Activated T-cell treated with anti-CD3 and anti-CD28 coated beads for 4 hours (primary cell): Measurements from ENCODE around the gene ZNF335.
"Not testable (repeated sequence)": the region's sequence is repeated elsewhere in the genome, so short reads cannot be mapped to it uniquely, and the experiment has no call there.

ENCODE experiments used
- DNase-seq: peaks from one replicate; pipeline ENCODE4 v3.0.0-alpha.2; 2020

Gene ZNF335

DNA sequence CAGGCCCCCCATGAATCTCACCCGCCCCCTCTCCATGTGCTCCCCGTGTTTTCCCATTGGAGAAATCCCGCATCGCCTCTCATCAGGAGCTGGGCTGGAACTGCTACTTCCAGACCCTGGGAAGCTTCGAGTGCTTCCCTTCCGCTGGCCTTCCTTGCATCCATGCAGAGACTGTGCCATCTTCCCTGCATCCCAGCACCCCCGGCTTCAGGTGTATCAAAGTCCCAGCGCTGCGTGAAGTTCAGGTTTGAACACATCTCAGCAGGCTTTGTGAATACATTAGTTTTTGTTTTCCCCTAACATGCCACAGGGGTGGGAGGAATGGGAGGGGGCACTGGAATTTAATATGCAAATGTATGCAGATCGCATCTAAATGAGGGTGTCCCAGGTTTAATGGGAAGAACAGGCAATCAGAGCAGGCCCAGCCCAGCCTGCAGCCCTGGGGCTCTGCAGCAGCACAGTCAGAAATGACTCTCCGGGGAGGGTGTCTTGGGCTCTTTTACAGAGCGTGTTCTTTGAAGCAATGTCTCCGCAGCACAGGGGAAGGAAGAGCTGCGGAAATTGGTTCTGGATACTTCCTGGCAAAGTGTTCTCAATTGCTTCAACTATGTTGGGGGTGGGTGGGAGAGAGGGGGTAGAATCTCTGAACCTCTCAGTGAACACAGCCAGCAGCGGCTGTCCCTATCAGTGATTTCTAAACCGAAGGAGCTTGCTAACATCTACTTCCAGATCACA is 28.4 kb upstream of the ZNF335 start:
- no peak for DNase-seq

DNA sequence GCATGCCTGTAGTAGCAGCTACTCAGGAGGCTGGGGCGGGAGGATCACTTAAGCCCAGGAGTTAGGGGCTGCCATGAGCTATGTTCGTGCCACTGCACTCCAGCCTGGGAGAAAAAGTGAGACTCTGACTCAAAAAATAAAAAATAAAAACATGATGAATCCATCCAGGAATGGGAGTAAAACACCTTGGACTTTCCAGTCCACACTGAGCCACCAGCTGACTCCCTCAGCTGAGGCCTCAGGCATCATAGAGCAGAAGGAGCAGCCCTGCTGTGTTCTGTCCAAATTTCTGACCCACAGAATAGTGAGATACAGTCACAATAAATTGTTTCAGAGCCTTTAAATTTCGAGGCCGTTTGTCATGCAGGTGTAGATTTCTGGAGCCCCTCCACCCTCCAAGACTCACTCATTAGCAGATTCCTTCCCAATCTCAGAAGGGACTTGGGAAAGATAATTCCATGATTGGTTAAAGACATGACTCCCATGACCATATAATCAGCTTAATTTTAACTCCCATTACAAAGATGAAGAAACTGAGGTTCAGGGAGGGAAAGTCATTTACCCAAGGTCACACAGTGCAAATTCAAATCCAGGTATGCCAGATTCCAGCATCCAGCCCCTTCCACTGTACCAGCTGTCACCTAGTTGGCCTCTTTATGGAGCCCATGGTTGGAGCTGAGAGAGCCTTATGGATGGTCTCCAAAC is 27.7 kb upstream of the ZNF335 start:
- no peak for DNase-seq

DNA sequence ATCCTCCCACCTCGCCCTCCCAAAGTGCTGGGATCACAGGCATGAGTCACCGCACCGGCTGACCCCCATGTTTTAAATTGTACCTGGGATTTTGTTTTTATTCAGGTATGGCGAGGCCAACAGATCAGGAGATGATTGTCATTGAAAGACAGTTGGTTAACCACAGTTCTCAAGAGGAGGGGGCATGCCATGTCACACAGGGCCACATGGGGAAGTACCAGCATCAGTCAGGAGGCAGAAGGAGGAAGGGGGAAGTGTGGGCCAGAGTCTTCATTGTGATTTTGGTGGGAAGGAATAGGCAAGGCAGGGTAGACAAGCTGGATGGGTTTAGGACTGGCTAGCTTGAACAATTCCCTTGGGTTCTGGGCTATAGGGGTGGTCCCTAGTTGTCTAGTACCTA is 26.8 kb upstream of the ZNF335 start:
- no peak for DNase-seq

DNA sequence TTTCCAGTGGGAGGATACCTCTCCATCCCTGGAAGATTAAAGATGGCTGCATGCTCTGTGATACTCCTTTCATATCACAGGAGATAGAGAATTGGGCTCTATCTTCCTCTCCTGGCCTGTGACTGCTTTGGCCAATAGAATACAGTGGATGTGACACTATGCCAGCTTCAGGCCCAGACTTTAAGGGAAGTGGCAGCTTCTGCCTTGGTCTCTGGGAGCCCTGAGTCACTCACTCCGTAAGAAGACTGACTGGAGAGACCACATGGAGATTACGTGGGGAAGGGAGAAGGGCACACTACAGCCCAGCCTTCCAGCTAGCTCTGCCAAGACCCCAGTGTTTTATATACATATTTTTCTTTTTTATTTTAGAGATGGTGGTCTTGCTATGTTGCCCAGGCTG is 26.3 kb upstream of the ZNF335 start:
- no peak for DNase-seq

DNA sequence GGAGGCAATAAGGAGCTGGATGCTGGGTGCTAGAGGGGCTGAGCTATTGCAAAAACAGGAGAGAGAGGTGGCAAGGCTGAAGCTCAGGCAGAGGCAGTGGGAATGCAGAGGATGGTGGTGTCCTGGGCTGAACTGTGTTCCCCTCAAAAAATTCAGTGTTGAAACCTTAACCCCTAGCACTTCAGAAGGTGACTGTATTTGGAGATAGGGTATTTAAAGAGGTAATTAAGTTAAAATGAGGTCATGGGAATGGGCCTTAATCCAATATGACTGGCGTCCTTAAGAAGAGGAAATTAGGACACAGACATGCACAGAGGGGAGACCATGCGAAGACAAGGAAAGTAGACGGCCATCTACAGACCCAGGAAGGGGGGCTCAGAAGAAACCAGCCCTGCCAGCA is 25.2 kb upstream of the ZNF335 start:
- DNase-seq: no peak

DNA sequence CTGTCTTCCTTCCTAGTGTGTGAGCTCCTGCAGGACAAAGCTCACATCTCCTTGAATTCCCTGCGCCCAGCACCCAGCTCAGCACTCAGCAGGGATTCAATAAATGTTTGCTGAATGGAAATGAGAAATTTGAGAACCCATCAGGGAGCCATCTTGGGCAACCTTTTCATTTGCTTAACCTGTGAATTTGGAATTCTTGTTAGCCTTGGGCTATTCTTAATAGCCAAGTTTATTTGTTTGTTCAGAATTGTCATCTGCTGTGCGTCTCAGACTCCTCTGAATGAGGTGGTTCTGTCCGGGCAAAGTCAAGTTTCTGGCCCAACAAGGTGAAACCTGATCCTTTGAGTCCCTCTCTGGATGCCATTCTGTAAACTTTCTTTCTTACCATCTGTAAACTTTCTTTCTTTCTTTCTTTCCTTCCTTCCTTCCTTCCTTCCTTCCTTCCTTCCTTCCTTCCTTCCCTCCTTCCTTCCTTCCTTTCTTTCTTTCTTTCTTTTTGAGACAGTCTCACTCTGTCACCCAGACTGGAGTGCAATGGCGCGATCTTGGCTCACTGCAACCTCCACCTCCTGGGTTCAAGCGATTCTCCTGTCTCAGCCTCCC is 23.6 kb upstream of the ZNF335 start:
- not testable (repeated sequence) for DNase-seq

DNA sequence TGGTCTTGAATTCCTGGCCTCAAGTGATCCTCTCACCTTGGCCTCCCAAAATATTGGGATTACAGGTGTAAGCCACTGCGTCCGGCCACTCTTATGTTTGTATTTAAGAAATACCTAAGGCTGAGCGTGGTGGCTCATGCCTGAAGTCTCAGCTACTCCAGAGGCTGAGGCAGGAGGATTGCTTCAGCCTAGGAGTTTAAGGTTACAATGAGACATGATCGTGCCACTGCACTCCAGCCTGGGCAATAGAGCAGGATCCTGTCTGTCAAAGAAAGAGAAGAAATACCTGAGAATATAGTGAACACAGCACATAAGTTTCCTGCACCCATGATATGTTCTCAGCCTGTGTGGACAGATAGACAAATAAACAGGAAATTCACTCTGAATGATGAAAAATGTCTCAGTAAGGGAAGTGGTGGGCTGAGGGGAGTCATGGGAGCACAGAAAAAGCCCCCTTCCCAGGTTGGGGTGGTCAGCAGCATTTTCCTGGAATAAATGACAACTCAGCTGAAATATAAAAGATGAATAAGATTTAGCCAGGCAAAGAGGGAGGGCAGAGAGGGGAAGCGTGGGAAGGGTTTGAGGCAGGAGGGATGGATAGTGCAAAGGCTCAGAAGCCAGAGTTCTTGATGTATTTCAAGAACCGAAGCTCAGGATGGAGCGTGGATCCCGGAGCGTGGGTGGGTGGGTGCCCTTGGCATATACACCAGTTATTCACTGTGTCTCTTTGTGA is 22.9 kb upstream of the ZNF335 start:
- no peak for DNase-seq

DNA sequence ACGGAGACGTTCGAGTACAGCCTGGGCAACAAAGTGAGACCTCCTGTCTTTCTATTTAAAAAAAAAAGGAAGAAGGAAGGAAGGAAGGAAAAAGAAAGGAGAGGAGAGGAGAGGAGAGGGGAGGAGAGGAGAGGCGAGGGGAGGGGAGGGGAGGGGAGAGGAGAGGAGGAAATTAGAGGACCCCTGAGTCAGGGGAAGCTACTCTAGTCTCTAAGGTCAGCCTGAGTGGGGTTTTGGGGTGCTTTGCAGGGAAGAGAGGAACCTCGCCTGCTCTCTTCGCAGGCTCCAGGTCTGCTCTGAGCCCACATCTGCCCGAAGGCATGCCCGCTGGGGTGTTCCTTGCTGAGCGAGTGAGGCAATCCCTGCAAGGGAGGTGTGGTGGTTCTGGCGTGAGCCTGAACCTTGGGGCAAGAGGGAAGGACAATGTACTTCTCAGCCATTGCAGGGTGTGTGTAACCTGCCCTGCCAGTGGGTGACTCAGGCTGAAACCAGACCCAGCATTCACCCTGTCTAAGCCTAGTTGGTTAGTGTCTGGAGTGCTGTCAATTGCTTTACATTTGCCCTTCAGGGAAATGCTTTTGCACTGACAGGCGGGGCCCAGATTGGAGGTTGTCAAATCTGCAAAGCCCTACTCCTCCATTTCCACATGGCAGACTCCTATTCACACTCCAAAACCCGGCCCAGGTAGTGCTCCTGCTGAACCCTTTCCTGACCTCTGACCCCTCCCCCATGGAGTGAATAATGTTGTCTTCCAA is 21.4 kb upstream of the ZNF335 start:
- DNase-seq: no peak

DNA sequence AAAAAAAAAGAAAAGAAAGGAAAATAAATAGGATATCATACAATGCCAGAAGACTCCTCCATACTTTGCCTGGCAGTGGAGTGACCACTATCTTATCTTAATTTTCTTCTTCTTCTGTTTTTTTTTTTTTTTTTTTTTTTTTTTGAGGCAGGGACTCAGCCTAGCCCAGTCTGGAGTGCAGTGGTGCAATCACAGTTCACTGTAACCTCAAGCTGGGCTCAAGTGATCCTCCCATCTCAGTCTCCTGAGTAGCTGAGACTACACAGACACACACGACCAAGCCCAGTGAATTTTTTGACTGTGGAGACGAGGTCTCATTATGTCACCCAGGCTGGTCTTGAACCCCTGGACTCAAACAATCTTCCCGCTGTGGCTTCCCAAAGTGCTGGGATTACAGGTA is 19.6 kb upstream of the ZNF335 start:
- no peak for DNase-seq

DNA sequence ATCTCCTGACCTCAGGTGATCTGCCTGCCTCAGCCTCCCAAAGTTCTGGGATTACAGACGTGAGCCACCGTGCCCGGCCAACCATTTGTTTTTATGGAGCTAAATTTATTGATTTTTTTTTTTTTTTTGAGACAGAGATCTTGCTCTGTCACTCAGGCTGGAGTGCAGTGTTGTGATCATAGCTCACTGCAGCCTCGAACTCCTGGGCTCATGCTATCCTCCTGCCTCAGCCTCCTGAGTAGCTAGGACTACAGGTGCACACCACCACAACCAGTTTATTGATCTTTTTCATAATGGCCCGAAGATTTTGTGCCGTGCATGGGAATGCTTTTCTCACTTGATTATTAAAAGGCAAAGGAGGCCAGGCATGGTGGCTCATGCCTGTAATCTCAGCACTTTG is 16.8 kb upstream of the ZNF335 start:
- DNase-seq: not testable (repeated sequence)

DNA sequence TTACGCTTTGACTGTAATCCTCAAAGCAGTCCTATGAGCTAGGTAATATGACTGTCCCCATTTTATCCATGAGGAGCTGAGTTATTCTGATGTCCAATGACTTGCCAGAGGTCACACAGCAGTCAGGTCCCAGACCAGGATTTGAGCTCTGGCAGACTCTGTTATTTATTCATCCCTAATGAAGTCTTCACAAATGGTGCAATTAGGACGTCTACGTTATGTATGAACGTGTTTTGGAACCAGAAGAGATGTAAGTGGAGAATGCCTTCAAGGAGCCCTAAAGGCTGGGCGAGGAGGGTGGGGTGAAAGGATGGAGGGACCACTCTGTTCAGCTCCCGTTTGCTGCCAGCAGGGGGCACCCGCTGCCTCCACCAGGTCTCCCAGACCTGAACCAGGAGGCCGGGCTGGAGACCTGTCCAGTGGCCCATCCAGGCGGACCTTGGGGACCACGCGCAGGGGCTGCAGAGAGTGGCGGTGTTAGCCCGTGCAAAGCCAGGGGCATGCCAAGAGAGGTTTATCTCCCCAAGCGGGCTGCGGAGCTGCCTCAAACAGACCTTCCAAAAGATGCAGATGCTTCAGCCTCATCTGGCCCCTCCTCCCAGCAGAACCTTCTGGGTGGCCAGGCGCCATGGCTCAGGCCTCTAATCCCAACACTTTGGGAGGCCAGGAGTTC is 15.2 kb upstream of the ZNF335 start:
- peak; percentile 65 for DNase-seq

DNA sequence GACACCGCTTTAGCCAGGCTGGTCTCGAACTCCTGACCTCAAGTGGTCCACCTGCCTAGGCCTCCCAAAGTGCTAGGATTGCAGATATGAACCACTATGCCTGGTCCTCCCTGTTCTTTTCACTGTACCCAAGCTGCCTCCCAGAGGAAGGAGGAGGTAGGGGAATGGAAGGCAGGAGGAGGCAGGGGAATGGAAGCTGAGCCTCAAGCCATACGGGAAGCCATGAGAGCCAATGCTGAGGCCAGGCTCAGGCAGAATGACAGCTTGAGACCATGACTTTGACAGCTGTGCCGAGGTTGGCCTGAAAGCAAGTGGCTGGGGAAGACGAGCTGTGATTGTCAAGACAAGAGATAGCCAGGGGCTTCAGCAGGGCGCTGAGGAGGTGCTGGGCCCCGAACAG is 13.6 kb upstream of the ZNF335 start:
- no peak for DNase-seq

DNA sequence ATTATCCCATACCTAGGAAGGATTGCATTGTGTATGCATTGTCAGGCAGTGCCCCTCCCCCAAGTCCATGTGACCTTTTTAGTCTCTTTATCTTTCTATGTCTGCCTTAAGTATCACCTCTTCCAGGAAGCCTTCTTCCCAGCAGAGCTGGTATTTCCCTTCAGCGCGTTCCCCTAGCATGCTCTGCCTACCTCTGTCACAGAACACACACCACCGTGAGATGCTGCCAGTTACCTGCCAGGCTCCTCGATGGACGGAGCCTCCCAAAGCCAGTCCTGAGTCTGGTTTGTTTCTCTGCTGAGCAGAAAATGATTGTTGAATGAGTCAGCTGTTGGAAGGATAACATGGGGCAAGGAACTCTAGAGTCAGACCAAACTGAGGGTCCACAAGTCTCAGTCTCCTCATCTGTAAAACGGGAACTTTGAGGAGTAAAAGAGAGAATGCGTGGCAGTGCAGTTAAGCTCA is 11.3 kb upstream of the ZNF335 start:
- no peak for DNase-seq

DNA sequence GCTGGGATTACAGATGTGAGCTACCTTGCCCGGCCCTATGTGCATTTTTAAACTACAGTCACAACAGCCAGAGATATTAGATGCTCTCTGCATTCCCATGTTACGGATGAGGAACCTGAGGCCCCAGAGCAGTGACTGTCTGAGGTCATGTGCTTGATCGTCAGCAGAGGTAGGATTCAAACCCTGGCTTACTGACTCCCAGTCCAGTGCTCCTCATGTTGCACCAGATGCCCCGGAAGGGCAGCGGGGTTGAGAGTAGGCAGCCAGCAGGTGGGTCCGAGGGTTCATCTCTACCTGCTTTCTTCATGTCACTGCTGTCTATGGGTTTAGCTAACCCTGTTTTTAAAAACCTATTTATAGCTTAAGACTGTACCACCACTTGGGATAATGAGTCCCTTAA is 9.3 kb upstream of the ZNF335 start:
- DNase-seq: no peak

DNA sequence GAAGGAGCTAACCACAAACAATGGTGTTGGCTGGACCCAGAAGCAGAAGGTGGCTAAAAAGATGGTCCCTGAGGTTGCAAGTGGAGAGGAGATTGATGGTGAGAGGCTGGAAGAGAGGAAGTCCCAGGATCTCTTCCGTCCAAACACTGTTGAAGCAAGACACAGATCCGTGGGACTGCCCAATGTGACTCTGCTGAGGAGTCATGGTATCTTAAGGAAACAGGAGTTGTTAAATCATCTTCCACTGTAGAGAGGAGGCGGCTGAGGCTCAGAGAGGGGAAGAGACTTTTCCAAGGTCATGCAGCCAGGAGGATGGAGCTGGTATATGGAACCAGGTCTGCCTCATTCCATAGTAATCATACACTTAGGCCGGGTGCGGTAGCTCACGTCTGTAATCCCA is 4.1 kb upstream of the ZNF335 start:
- DNase-seq: no peak

DNA sequence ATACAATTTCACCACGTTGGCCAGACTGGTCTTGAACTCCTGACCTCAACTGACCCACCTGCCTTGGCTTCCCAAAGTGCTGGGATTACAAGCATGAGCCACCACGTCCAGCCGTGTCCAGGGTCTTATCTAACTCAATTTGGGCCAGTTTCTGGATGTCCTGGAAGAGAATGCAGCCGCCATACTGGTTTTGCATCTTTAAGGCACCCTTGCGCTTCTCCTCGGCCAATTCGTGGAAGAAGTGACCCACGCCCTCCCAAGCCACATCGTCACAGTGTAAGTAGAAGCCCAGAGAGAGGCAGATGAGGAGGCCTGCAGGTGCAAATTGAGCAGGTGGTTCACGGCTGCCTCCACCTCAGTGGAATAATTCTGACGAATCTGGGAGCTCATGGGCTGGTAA is 3.7 kb upstream of the ZNF335 start:
- no peak for DNase-seq

DNA sequence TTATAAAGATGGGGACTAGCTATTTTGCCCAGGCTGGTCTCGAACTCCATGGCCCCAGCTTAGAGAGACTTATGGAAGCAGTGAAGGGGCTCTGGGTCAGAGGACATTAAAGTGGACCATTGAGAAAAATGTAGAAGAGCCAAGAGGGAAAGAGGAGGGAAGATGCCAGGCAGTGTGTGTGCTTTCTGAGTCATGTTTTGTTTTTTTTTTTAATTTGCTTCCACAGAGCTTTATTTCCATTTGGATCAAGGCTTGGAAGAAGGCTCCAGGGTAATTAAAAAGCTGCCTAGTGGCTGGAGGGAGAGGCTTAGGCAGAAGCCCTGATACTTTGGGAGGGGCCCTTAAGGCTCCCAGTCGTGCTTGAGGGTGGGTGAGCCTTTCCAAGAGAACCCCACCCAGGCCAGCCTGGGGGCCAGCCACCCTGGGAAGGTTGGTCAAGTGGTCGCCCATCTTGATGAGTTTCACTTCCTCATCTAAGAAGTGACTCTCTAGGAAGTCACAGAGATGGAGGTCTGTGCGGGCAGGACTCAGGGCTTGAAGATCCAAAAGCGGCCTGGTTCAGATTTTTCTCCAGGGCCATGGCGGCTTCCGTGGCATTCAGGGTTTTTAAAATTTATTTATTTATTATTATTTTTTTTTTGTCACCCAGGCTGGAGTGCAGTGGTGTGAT is 3.0 kb upstream of the ZNF335 start:
- no peak for DNase-seq

DNA sequence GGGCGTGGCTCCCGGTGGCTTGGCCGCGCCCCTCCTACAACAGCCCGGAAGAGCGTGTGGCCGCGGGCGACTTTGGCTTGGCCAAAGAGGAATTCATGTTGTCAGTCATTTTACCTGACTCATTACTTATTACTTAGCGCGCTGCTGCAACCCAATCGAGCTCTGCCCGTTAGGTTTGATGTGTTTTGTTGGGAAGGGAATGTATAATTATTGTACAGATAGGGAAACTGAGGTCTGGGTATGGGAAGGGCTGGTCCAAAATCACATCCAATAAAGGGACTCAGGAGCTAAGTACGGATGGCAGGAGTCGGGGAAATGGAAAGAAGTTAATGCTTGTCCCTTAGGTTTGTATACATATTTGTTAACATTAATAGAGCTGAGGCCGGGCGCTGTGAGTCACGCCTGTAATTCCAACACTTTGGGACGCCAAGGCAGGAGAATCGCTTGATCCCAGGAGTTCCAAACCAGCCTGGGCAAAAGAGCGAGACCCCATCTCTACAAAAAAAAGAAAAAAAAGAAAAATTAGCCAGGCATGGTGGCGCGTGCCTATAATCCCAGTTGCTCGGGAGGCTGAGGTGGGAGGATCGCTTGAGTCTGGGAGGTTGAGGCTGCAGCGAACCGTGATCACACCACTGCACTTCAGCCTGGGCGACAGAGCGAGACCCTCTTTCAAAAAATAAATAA is 639 bp upstream of the ZNF335 start:
- no peak for DNase-seq

DNA sequence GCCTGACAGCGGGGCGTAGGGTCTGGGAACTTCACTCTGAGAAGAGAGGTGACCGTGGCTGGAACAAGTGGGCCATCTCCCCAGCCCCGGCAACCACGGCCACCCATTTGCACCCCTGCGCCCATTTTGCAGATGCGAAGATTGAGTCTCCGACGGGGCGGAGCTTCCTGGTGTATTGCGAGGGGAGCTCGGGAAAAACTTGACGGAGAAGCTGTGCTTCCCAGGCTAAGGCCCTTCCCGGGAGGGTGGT is 653 bp downstream of the ZNF335 start:
- DNase-seq: no peak

DNA sequence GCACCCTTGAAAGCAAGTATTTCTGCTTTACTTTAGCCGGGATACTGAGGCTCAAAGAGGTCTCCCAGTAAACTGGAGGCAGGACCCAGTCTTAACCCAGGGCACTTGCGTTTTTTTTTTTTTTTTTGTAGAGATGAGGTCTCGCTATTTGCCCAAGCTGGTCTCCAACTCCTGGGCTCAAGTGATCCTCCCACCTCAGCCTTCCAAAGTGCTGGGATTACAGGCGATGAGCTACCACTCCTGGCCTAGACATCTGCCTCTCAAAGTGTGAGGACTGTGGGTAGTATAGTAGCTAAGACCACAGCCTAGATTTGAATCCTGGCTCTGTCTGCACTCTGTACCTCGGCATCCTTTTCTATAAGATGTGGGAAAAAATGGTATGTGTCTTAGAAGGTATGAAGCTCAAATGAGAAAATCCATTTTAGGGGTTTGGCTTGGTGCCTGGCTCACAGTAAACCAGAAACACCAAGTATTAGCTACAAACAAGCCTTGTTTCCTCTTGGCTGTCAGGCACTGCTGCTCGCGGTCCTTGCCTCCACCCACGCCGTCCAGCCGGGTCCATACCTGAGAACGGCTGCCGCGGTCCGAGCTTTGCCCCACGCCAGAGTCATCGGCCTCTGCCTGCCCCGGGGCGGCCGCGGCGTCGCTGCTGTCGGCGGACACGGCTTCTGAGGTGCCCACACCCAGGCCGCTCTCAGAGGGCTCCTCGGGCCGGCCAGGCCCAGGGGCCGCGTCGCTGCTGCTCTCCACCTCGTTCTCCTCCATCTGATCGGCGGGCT is 1.2 kb downstream of the ZNF335 start:
- no peak for DNase-seq
